ENCODE data around the gene PDAP1.
A peak's percentile ranks its signal among the peaks of the same experiment; 100 is the strongest.

DNA sequence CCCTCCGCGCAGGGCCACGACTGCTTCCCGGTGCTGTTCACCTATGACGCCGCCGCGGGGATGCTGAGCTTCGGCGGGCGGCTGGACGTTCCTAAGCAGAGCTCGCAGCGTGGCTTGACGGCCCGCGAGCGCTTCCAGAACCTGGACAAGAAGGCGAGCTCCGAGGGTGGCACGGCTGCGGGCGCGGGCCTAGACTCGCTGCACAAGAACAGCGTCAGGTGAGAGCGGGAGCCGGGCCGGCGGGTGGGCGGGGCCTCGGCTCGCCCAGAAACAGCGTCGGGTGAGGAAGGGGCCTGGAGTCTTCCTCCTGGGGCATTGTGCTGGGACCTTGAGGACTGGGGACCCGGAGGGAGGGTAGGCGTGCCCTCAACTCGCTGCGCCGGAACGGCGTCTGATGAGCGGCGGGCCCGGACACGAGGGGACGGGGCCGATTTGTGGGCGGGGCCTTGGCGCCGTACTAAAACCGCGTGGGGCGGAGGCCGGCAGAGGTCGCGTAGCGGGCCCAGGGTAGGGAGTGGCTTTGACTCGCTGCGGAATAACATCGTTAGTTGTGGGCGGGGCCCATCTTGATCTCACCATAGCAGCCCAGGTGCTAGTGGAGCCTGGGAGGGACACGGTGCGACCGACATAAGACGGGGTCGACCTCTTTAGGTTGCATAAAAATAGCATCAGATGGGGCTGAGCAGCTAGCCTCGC is 15.6 kb downstream of the PDAP1 start:
- TF ChIP-seq, protein P1, sequence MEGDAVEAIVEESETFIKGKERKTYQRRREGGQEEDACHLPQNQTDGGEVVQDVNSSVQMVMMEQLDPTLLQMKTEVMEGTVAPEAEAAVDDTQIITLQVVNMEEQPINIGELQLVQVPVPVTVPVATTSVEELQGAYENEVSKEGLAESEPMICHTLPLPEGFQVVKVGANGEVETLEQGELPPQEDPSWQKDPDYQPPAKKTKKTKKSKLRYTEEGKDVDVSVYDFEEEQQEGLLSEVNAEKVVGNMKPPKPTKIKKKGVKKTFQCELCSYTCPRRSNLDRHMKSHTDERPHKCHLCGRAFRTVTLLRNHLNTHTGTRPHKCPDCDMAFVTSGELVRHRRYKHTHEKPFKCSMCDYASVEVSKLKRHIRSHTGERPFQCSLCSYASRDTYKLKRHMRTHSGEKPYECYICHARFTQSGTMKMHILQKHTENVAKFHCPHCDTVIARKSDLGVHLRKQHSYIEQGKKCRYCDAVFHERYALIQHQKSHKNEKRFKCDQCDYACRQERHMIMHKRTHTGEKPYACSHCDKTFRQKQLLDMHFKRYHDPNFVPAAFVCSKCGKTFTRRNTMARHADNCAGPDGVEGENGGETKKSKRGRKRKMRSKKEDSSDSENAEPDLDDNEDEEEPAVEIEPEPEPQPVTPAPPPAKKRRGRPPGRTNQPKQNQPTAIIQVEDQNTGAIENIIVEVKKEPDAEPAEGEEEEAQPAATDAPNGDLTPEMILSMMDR (IDR thresholded peaks at IDR 0.05) = no peak
- peak in 1 of 2 donors; percentile 11 for TF ChIP-seq POLR2A (IDR thresholded peaks at IDR 0.05)

Data from sigmoid colon (tissue), 3 donors.